OCI-LY3 (cell line): ENCODE results near the gene ZNF790.

ENCODE experiments used
- EZH2phosphoT487 ChIP-seq: fragments of 200-600 bp; shearing (Covaris generic); IDR thresholded peaks from 2 replicates; pipeline ENCODE4 v1.6.1; 2018; ENCODE audit warnings: antibody characterized with exemption, mixed run types, low read depth
- TF ChIP-seq, protein P1 (sequence below): fragments of 200-600, 300-600 bp; sonication (generic); IDR thresholded peaks from 2 replicates; pipeline ENCODE4 v1.5.1; 2014; ENCODE audit warnings: antibody characterized with exemption, low read length, low read depth

DNA sequence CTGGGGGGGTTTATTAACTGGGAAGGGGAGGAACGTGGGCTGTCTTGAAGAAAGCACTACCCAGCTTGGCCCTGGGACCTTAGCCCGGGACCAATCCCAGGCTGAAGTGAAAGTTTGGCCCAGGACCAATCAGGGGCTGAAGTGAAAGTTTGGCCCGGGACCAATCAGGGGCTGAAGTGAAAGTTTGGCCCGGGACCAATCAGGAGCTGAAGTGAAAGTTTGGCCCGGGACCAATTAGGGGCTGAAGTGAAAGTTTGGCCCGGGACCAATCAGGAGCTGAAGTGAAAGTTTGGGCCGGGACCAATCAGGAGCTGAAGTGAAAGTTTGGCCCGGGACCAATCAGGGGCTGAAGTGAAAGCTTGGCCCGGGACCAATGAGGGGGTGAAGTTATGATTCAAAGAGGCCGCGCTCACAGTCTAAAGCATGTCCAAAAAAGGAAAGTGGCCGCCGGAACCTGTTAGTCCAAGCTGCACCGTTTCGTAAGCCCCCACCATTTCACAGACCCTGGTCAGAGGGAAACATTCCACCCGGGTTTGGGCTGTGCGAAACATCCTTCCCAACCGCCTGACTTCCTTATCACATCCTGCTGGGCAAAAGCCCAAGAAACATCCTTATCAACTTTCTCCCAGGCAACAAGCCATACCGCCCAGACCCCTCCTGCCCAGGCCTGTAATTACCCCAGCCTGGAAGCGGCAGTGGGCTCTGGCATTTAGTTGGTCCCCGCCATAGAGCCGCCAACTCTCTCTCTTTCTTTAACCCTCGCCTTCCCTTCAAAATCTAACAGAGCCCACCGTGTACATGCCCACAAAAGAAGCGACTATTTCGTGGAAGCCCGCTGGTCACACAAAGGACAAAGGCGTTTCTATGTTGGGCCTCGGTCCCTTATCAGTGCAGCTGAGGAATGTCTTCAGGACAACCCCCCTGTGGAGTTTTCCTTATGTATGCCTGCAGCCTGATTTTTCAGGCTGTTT is 66.6 kb downstream of the ZNF790 start:
- TF ChIP-seq, protein P1, sequence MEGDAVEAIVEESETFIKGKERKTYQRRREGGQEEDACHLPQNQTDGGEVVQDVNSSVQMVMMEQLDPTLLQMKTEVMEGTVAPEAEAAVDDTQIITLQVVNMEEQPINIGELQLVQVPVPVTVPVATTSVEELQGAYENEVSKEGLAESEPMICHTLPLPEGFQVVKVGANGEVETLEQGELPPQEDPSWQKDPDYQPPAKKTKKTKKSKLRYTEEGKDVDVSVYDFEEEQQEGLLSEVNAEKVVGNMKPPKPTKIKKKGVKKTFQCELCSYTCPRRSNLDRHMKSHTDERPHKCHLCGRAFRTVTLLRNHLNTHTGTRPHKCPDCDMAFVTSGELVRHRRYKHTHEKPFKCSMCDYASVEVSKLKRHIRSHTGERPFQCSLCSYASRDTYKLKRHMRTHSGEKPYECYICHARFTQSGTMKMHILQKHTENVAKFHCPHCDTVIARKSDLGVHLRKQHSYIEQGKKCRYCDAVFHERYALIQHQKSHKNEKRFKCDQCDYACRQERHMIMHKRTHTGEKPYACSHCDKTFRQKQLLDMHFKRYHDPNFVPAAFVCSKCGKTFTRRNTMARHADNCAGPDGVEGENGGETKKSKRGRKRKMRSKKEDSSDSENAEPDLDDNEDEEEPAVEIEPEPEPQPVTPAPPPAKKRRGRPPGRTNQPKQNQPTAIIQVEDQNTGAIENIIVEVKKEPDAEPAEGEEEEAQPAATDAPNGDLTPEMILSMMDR: no peak
- TF ChIP-seq EZH2phosphoT487: no peak
